Thymus (tissue), 11 donors: ENCODE measurements around the gene TTLL11. TPM values are rescaled to one million over a fixed set of nuclear protein-coding genes. Genes with fewer than 3 reads are reported as not detected.
A peak's percentile ranks its signal among the peaks of the same experiment; 100 is the strongest.

Experiments used
- DNase-seq, 9 donors: peaks; one replicate each; pipeline ENCODE4 v3.0.0-alpha.2; 2013; ENCODE audit warnings: low spot score in 9 of 9, low read depth in 6 of 9, missing footprints in 1 of 9
- H3K27ac ChIP-seq, 2 donors: one replicate each; pipeline ENCODE4 v1.5.1; 2013; ENCODE audit warnings: control low read depth in 1 of 2, low read depth in 1 of 2, low read length in 1 of 2, mild to moderate bottlenecking in 1 of 2, moderate library complexity in 1 of 2
- H3K27me3 ChIP-seq, 2 donors: one replicate each; pipeline ENCODE4 v1.5.1; 2013; ENCODE audit warnings: low read length in 1 of 2; ENCODE audit not compliant: control insufficient read depth in 2 of 2, insufficient read depth in 1 of 2
- H3K36me3 ChIP-seq, 2 donors: one replicate each; pipeline ENCODE4 v1.5.1; 2013; ENCODE audit warnings: low read length in 1 of 2, mild to moderate bottlenecking in 1 of 2, moderate library complexity in 1 of 2; ENCODE audit not compliant: control insufficient read depth in 2 of 2, insufficient read depth in 2 of 2
- H3K4me1 ChIP-seq, 2 donors: one replicate each; pipeline ENCODE4 v1.5.1; 2013; ENCODE audit warnings: low read length in 2 of 2; ENCODE audit not compliant: control insufficient read depth in 2 of 2, insufficient read depth in 2 of 2
- H3K4me3 ChIP-seq, 2 donors: one replicate each; pipeline ENCODE4 v1.5.1; 2013; ENCODE audit warnings: low read length in 2 of 2, control low read depth in 1 of 2, mild to moderate bottlenecking in 1 of 2
- H3K9me3 ChIP-seq, 2 donors: one replicate each; pipeline ENCODE4 v1.5.1; 2013; ENCODE audit warnings: low read length in 1 of 2, mild to moderate bottlenecking in 1 of 2; ENCODE audit not compliant: control insufficient read depth in 2 of 2, insufficient read depth in 1 of 2
- WGBS: extraction: QIAGEN DNeasy Blood & Tissue Kit; methylation state at CpG from one replicate; pipeline ENCODE4 v1.1.7; 2013; 5-methylcytosine and 5-hydroxymethylcytosine counted together
- polyA plus RNA-seq: library from polyadenylated mRNA; stranded (reverse); fragments of 200-250 nt; gene quantifications from one replicate; pipeline ENCODE4 v1.2.3, GENCODE V29; 2013
- total RNA-seq: library from RNA; stranded (reverse); fragments of 120-200 nt; gene quantifications from one replicate; pipeline ENCODE4 v1.2.4, GENCODE V29; 2013
- donor health status: healthy.

TTLL11 gene
- total and polyA plus RNA-seq, 2 donors: 2.1 to 4.0 TPM

DNA sequence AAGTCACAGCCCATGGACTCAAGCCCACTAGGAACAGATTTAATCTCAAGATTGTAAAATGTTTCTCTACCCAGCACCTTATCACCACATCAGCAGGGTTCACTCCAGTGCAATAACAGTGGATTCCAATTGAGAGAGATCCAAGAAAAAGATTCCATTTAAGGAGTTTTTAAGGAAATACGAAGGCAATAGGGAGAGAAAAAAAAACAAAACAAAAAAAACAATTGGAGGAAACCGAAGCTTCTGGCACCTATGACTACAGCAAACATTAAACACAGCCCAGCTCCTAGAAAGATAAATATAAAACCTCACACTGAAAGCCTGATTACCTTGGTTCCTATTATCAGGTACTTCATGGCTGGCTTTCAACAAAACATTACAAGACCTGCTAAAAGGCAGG is 249.0 kb downstream of the TTLL11 start:
- Histone ChIP-seq H3K27me3 (no peaks in the 10 kb centered on the region), H3K27ac (no peak overlapping the region), H3K36me3 (no peaks in the 10 kb centered on the region), H3K4me3 (no peak overlapping the region), H3K4me1 (peaks cover 6 to 33% of the 10 kb centered on the region in 2 donors), H3K9me3 (no peaks in the 10 kb centered on the region)
- DNase-seq: no peak
- 90% methylated on average over 2 of the region's 2 CpGs for WGBS

DNA sequence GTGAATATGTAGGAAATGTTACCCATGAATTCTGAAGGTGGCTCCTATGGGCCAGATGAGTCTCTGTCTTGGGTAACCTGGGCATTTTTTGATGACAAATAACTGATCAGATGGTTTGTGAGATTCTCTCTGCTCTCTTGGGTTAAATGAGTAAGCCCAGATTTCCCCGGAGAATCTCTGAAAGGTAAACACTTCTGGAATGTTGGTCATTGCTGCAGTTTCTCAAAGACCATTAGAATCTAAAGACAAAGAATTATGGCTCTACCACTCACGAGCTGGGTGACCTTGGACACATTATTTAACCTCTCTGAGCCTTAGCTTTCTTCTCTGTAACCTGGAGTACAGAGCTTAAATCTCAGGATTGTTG is 250.5 kb downstream of the TTLL11 start:
- no peak for DNase-seq
- Histone ChIP-seq H3K4me1 (peaks cover 6 to 48% of the 10 kb centered on the region in 2 donors), H3K4me3 (no peak overlapping the region), H3K27me3 (no peaks in the 10 kb centered on the region), H3K27ac (no peak overlapping the region), H3K9me3 (no peaks in the 10 kb centered on the region), H3K36me3 (no peaks in the 10 kb centered on the region)
- 92% methylated on average over 2 of the region's 2 CpGs for WGBS

DNA sequence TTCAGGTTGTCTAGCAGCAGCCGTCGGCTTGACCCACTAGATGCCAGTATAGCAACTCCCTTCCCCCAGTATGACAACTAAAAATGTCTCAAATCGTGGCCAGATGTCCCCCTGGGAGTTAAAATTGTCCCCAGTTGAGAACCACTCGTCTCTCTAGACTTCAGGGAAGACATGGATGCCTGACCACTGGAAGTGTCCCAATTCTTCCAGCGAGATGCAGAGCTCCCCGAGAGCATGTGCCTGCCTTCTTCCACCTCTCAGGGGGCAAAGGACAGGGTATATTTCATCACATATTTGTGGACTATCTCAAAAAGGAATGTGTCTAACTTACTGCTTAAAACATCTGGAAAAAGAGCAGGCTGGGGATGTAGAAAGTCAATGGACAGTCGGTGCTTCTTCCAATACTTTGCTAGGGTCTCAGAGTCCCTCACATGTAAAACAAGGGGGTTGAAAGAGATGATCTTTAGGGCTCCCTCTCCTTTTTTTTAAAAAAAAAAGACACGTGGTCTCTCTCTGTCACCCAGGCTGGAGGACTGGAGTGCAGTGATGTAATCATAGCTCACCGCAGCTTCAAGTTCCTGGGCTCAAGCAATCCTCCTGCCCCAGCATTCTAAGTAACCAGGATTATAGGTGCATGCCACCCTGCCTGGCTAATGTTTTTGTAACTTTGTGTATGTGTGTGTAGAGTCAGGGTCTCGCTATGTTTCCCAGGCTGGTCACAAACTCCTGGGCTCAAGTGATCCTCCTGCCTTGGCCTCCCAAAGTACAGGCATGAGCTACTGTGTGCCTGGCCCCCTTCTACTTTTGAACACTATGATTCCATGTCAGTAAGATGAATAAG is 251.1 kb downstream of the TTLL11 start:
- no peaks in the 10 kb centered on the region for H3K36me3 ChIP-seq
- WGBS: 94% methylated on average over 10 of the region's 10 CpGs
- no peak for DNase-seq
- H3K27me3 ChIP-seq: no peaks in the 10 kb centered on the region
- peaks cover 6 to 52% of the 10 kb centered on the region in 2 donors for H3K4me1 ChIP-seq
- H3K27ac ChIP-seq: peak overlapping the region in 1 of 2 donors; percentile 22
- H3K9me3 ChIP-seq: no peaks in the 10 kb centered on the region
- H3K4me3 ChIP-seq: no peak overlapping the region

DNA sequence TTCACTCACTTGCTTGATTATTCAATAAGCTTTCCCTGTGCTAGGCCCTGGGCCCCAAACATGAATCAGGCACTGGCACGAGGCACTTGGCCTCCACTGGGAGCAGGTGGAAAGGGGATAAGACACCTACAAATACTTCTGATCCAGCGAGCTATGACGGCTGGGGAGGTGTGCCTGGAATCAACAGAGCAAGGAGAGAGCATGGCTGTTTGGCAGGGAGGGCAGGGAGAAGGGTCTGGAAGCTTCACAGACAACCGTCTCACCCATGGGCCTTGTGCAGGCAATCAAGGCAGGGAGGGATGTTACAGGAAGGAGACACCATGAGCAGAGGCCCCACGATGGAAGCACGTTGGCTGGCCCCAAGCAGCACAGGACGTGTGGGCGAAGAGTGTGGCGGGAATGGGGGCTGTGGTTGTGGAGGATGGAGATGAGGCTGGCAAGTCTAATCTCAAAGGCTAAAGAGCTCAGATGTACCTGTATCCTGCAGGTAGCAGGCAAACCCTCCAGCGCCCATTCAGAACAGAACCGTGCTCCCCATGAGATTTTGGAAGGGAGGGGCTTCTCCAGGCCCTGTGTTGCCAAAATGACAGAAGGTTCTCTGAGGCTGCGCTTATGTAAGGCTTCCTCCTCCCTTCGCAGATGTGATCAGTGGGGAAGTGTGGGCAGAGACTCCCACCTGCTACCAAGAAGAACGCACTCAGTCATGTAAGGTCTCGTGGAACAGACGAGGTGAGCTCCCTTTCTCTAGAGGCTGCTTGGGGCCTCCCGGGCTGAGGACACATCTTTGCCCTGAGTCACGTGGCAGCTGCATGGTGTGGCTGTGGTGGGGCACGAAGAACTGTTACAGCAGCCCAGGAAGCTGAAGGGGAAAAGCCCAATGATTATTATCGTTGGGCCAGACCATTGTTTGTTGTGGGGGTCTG is 252.0 kb downstream of the TTLL11 start:
- WGBS: 70% methylated on average over 20 of the region's 20 CpGs
- no peak overlapping the region for H3K4me3 ChIP-seq
- H3K36me3 ChIP-seq: no peaks in the 10 kb centered on the region
- DNase-seq: peak; percentile 23 to 85 (median 52)
- H3K27me3 ChIP-seq: no peaks in the 10 kb centered on the region
- H3K27ac ChIP-seq: peak overlapping the region; percentile 1 to 57
- H3K9me3 ChIP-seq: no peaks in the 10 kb centered on the region
- H3K4me1 ChIP-seq: peaks cover 6 to 52% of the 10 kb centered on the region in 2 donors

DNA sequence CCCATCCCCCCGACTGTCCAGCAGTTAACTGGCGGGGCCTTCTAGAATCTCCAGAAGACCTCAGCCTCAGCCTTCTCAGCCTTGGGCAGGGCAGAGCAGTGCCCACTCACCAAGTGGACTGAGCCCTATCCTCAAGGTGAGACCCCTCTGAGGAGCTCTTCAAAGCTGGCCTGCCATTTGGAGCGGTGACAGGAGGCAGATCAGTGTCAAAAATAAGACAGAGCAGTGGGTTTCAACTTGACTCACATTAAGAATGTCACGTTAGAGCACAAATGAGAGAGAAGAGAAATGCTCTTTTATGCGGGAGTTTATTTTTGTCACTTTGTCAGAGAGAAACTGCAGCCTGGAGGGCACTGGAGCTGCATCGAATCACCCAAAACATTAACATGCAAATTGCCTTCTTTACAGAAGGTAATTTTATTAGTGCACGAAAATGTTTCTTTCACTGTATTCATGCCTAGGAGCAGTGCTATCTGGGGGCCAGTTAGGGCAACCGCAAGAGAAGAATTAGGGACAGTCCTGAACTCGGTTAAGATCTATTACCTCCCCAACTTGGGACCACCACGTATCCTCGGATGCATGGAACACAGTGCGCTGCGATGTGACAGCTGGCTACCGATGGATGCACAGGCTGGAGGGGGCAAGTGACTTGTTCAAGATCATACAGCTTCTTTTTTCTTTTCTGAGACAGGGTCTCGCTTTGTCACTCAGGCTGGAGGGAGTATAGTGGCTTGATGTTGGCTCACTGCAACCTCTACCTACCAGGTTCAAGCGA is 253.2 kb downstream of the TTLL11 start:
- H3K36me3 ChIP-seq: no peaks in the 10 kb centered on the region
- H3K27ac ChIP-seq: peak overlapping the region; percentile 10 to 71
- WGBS: 86% methylated on average over 16 of the region's 16 CpGs
- DNase-seq: peak in 4 of 9 donors; percentile 23 to 80 (median 50)
- peaks cover 6 to 52% of the 10 kb centered on the region in 2 donors for H3K4me1 ChIP-seq
- no peak overlapping the region for H3K4me3 ChIP-seq
- H3K27me3 ChIP-seq: no peaks in the 10 kb centered on the region
- no peaks in the 10 kb centered on the region for H3K9me3 ChIP-seq

DNA sequence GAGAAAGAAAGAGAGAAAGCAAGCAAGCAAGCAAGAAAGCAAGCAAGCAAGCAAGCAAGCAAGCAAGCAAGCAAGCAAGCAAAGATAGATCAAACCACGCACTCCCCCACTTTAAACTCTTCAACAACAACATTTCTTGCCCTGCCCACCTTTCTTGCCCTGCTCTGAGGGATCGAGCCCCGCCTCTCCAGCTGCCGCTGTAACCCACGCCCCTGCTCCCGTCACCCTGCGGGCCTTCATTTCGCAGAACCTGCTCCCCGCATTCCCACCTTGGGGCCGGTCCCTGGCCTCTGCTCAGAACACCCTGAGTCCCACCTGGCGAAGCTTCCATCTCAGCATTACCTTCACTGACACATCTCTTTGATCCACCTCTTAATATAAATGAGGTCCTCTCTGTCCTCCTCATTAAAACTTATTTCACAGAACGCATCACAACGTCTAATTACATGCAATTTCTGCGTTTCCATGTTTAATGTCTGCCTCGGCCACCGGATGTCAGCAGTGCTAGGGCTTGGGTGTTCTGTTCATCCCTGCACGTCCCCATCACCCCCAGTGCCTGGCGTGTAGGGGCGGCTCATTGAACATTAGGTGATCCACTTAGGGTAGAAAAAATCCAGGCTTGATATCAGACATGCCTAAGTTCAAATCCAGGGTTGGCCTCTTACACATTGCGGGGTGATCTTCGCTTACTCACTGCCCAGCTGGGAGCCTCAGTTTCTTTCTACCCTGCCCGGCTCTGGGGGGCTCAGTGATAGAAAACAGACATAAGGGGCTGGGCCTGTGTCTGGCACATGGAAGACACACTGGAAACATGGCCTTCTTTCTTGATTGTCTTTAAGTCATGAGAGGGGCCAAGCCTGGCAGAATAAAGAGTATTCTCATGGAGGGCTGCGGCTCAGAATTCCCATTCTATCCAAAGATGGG is 254.1 kb downstream of the TTLL11 start:
- 89% methylated on average over 23 of the region's 23 CpGs for WGBS
- Histone ChIP-seq H3K9me3 (no peaks in the 10 kb centered on the region), H3K27me3 (no peaks in the 10 kb centered on the region), H3K27ac (peak overlapping the region in 1 of 2 donors; percentile 71), H3K36me3 (no peaks in the 10 kb centered on the region), H3K4me3 (no peak overlapping the region), H3K4me1 (peaks cover 6 to 52% of the 10 kb centered on the region in 2 donors)
- peak in 2 of 9 donors; percentile 28 to 59 for DNase-seq

DNA sequence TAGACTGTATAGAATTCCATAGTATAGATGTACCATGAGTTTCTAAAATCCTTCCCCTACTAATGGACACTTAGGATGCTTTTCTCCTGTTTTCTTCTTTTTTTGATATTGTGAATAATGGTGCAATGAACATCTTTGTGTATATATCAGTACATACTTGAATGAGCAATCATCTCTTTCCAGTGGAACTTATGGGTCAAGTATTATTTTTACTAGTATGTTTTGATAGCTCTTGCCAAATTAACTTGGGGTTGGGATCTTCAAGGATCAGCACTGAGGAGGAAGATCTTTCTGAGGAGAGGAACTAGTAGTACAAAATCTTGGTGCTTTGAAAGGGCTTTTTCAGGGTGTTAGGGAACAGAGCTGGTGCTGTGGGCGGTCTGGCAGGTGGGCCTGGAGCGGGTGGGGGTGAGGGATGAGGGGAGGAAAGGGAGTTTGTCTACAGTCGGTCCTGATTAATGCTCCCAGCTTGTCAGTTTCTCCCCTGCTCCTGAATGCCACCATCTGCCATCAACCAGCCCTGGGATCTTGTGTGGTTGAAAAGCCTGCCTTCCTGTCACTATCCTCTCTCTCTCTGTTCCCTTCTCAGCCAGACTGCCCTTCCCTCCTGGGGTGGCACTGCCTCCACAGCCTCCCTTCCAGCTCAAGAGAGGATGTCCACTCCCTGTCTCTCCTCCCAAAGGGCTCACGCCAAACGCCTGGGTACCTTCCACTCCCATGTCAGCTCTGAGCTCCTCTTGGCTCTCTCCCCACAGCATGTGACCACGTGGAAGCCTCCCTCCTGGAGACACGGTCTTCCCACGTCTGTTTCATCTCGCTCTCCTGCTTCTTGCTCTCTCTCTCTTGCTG is 255.8 kb downstream of the TTLL11 start:
- no peak overlapping the region for H3K27ac ChIP-seq
- H3K27me3 ChIP-seq: no peaks in the 10 kb centered on the region
- WGBS: 86% methylated on average over 9 of the region's 9 CpGs
- H3K36me3 ChIP-seq: no peaks in the 10 kb centered on the region
- DNase-seq: no peak
- H3K4me3 ChIP-seq: no peak overlapping the region
- H3K9me3 ChIP-seq: no peaks in the 10 kb centered on the region
- H3K4me1 ChIP-seq: peaks cover 6 to 51% of the 10 kb centered on the region in 2 donors
